ENCODE data around the gene KCNMA1.

The KCNMA1 gene

GRCh38 chr10:76922666-76923065 lies 714.9 kb downstream of the KCNMA1 start:
- no peak overlapping the region for H3K4me3 ChIP-seq (ENCODE audit: control insufficient read depth, low read depth, low read length)
- TF ChIP-seq CTCF (IDR thresholded peaks at IDR 0.05; ENCODE audit: control insufficient read depth, insufficient read depth, low read depth, low read length, missing control alignments), result no peak
- no peak for DNase-seq (ENCODE audit: low read depth)

GRCh38 chr10:76921383-76922010 lies 716.1 kb downstream of the KCNMA1 start:
- TF ChIP-seq CTCF (IDR thresholded peaks at IDR 0.05; ENCODE audit: control insufficient read depth, insufficient read depth, low read depth, low read length, missing control alignments), result no peak
- H3K4me3 ChIP-seq (ENCODE audit: control insufficient read depth, low read depth, low read length), result no peak overlapping the region
- DNase-seq (ENCODE audit: low read depth), result no peak

- no peak overlapping the region for H3K4me3 ChIP-seq (ENCODE audit: control insufficient read depth, low read depth, low read length)
- TF ChIP-seq CTCF (IDR thresholded peaks at IDR 0.05; ENCODE audit: control insufficient read depth, insufficient read depth, low read depth, low read length, missing control alignments), result no peak
- no peak for DNase-seq (ENCODE audit: low read depth)
Measured at GRCh38 chr10:76920581-76920980, 717.0 kb downstream of the KCNMA1 start.

- H3K4me3 ChIP-seq (ENCODE audit: control insufficient read depth, low read depth, low read length), result no peak overlapping the region
- DNase-seq (ENCODE audit: low read depth), result no peak
- TF ChIP-seq CTCF (IDR thresholded peaks at IDR 0.05; ENCODE audit: control insufficient read depth, insufficient read depth, low read depth, low read length, missing control alignments), result no peak
Measured at GRCh38 chr10:76918106-76918505, 719.5 kb downstream of the KCNMA1 start.

GRCh38 chr10:76917071-76917470 lies 720.5 kb downstream of the KCNMA1 start:
- TF ChIP-seq CTCF (IDR thresholded peaks at IDR 0.05; ENCODE audit: control insufficient read depth, insufficient read depth, low read depth, low read length, missing control alignments), result no peak
- no peak for DNase-seq (ENCODE audit: low read depth)
- H3K4me3 ChIP-seq (ENCODE audit: control insufficient read depth, low read depth, low read length), result no peak overlapping the region

GRCh38 chr10:76916536-76916935 lies 721.1 kb downstream of the KCNMA1 start:
- TF ChIP-seq CTCF (IDR thresholded peaks at IDR 0.05; ENCODE audit: control insufficient read depth, insufficient read depth, low read depth, low read length, missing control alignments), result no peak
- DNase-seq (ENCODE audit: low read depth), result no peak
- no peak overlapping the region for H3K4me3 ChIP-seq (ENCODE audit: control insufficient read depth, low read depth, low read length)

- TF ChIP-seq CTCF (IDR thresholded peaks at IDR 0.05; ENCODE audit: control insufficient read depth, insufficient read depth, low read depth, low read length, missing control alignments), result no peak
- H3K4me3 ChIP-seq (ENCODE audit: control insufficient read depth, low read depth, low read length), result no peak overlapping the region
- DNase-seq (ENCODE audit: low read depth), result no peak
Measured at GRCh38 chr10:76915316-76915715, 722.3 kb downstream of the KCNMA1 start.
